HepG2 (cell line): ENCODE results near the gene CD248. TPM values are rescaled to one million over a fixed set of nuclear protein-coding genes. Genes with fewer than 3 reads are reported as not detected.

Experiments
- ATAC-seq: fragments of 200-7000 bp; cut with Tn5 transposase; 3 replicates; pipeline ENCODE4 v1.9.1; 2020; ENCODE audit warnings: mild to moderate bottlenecking, moderate library complexity
- BruUV-seq: library from RNA; stranded (reverse); fragments of 400-500 nt; replicated peaks from 2 replicates; lab custom pipeline; 2021; lab: Mats Ljungman, UMichigan
- CTCF ChIA-PET: fragments of 300-600 bp; formaldehyde crosslinking; extraction: SDS; loops from one replicate; lab custom pipeline; 2021; ENCODE audit warnings: low total read pairs, inconsistent platforms, low intra/inter-chr PET ratio; lab: Yijun Ruan, JAX
- POLR2A ChIA-PET: fragments of 350-600 bp; sonication (Branson Sonifier 250); formaldehyde crosslinking; loops from one replicate; lab custom pipeline; 2020; ENCODE audit warnings: antibody characterized with exemption, inconsistent platforms; lab: Yijun Ruan, JAX
- DNase-seq: peaks from one replicate; pipeline ENCODE4 v3.0.0-alpha.2; 2015; ENCODE audit warnings: low spot score
- FAIRE-seq: peaks from 3 replicates; lab custom pipeline; 2011; peaks lifted over from hg19 to GRCh38; lab: Jason Lieb, UNC
- H2AFZ ChIP-seq: one replicate; pipeline ENCODE4 v1.6.1; 2011; ENCODE audit warnings: low read length, inconsistent platforms
- H3K27ac ChIP-seq: fragments of 300-600 bp; 3 replicates; pipeline ENCODE4 v1.8.0; 2011; ENCODE audit warnings: mixed run types, mild to moderate bottlenecking, mixed read lengths, low read length, inconsistent platforms; ENCODE audit not compliant: insufficient read depth; ENCODE audit errors: extremely low read length
- H3K27me3 ChIP-seq, 2 experiments: fragments of 200-600 bp in 1 of 2; 2 replicates in 1 of 2; 3 replicates in 1 of 2; pipeline versions ENCODE4 v1.6.0 to v1.8.0; 2011; ENCODE audit warnings: low read length in 2 of 2, mild to moderate bottlenecking in 2 of 2, moderate library complexity in 2 of 2, inconsistent platforms in 1 of 2; ENCODE audit not compliant: insufficient read depth in 2 of 2, control insufficient read depth in 1 of 2
- H3K36me3 ChIP-seq, 2 experiments: fragments of 200-600 bp in 1 of 2; replicated peaks in 1 of 2; 2 replicates in 1 of 2; 3 replicates in 1 of 2; pipeline versions ENCODE4 v1.5.1 to v1.8.0; 2011; ENCODE audit warnings: low read length in 2 of 2, inconsistent platforms in 1 of 2; ENCODE audit not compliant: insufficient read depth in 2 of 2, control insufficient read depth in 1 of 2
- H3K4me1 ChIP-seq: 2 replicates; pipeline ENCODE4 v1.5.1; 2012; ENCODE audit warnings: low read length, inconsistent platforms; ENCODE audit not compliant: insufficient read depth
- H3K4me2 ChIP-seq: 2 replicates; pipeline ENCODE4 v1.6.0; 2011; ENCODE audit warnings: low read depth, low read length, inconsistent platforms
- H3K4me3 ChIP-seq, 3 experiments: fragments of 200-600 bp in 1 of 3; sonication (generic), shearing (Covaris generic) in 1 of 3; replicated peaks in 1 of 3; 2 replicates each; pipeline ENCODE4 v1.5.1; 2011 to 2016; ENCODE audit warnings: low read length in 3 of 3, inconsistent platforms in 2 of 3, low read depth in 2 of 3, mild to moderate bottlenecking in 2 of 3, control low read depth in 1 of 3, mixed read lengths in 1 of 3; ENCODE audit not compliant: insufficient read depth in 1 of 3
- H3K79me2 ChIP-seq: one replicate; pipeline ENCODE4 v1.6.1; 2011; ENCODE audit warnings: low read length, inconsistent platforms; ENCODE audit not compliant: insufficient read depth
- H3K9ac ChIP-seq: 2 replicates; pipeline ENCODE4 v1.6.0; 2011; ENCODE audit warnings: mild to moderate bottlenecking, low read depth, low read length, inconsistent platforms; ENCODE audit not compliant: insufficient read depth
- H3K9me3 ChIP-seq: 2 replicates; pipeline ENCODE4 v1.5.1; 2012; ENCODE audit warnings: mild to moderate bottlenecking, low read length
- H4K20me1 ChIP-seq: 2 replicates; pipeline ENCODE4 v1.6.0; 2011; ENCODE audit warnings: inconsistent platforms, mild to moderate bottlenecking, low read length, moderate library complexity; ENCODE audit not compliant: insufficient read depth
- ARID2 ChIP-seq: sonication (generic); formaldehyde crosslinking; IDR thresholded peaks from 2 replicates; pipeline ENCODE4 v1.8.1; 2022; ENCODE audit warnings: mild to moderate bottlenecking, missing genetic modification reagents, borderline replicate concordance
- GLI4 ChIP-seq: sonication (generic); formaldehyde crosslinking; IDR thresholded peaks from 2 replicates; pipeline ENCODE4 v1.5.1; 2020; ENCODE audit warnings: missing genetic modification reagents, mild to moderate bottlenecking, moderate library complexity, borderline replicate concordance
- JARID2 ChIP-seq: sonication (generic); formaldehyde crosslinking; IDR thresholded peaks from 2 replicates; pipeline ENCODE4 v1.8.1; 2023; ENCODE audit warnings: missing genetic modification reagents, inconsistent platforms; ENCODE audit not compliant: insufficient replicate concordance
- JUND ChIP-seq: sonication (generic); formaldehyde crosslinking; IDR thresholded peaks from 2 replicates; pipeline ENCODE4 v1.8.0; 2022; ENCODE audit warnings: mild to moderate bottlenecking, missing genetic modification reagents
- KAT8 ChIP-seq: IDR thresholded peaks from 2 replicates; pipeline ENCODE4 v1.6.1; 2016; ENCODE audit warnings: missing genetic modification reagents, missing compliant biosample characterization
- PITX1 ChIP-seq: sonication (generic); formaldehyde crosslinking; IDR thresholded peaks from 2 replicates; pipeline ENCODE4 v1.5.1; 2020; ENCODE audit warnings: mild to moderate bottlenecking, missing genetic modification reagents
- STAT5B ChIP-seq: sonication (generic); formaldehyde crosslinking; IDR thresholded peaks from 2 replicates; pipeline ENCODE4 v1.4.0; 2020; ENCODE audit warnings: missing genetic modification reagents
- ZFP90 ChIP-seq: sonication (generic); formaldehyde crosslinking; IDR thresholded peaks from 2 replicates; pipeline ENCODE4 v1.8.0; 2022; ENCODE audit warnings: missing genetic modification reagents, mild to moderate bottlenecking, inconsistent platforms, borderline replicate concordance
- ZNF205 ChIP-seq: IDR thresholded peaks from 2 replicates; pipeline ENCODE4 v1.6.1; 2018; ENCODE audit warnings: missing biosample characterization, missing genetic modification reagents
- ZNF367 ChIP-seq: sonication (generic); formaldehyde crosslinking; IDR thresholded peaks from 2 replicates; pipeline ENCODE4 v1.4.0; 2020; ENCODE audit warnings: missing genetic modification reagents, borderline replicate concordance
- WGBS: methylation state at CpG from one replicate; pipeline ENCODE4 v1.1.6; 2017; ENCODE audit warnings: low lambda C conversion rate; 5-methylcytosine and 5-hydroxymethylcytosine counted together
- in situ Hi-C: cut with HindIII; loops from 2 replicates; pipeline ENCODE4 v1.10.0; 2017; ENCODE audit warnings: low pct_unique_long_range_greater_than_20kb; ENCODE audit not compliant: extremely low pct_ligation_motif_present
- intact Hi-C: fragments of 100-400 bp; cut with micrococcal nuclease; formaldehyde crosslinking; loops from one replicate; pipeline ENCODE4 v1.10.0; 2022; ENCODE audit not compliant: unreplicated experiment
- polyA plus RNA-seq, 8 experiments: library from polyadenylated mRNA; depleted of rRNA in 3 of 8; stranded (reverse) in 7 of 8; unstranded in 1 of 8; fragments of >200 nt; fragmentation: Illumina TruSeq in 4 of 8; extraction: Trizol in 4 of 8; gene quantifications; 2 replicates each; pipeline versions ENCODE4 v1.2.1 to v1.2.3, GENCODE V29; 2011 to 2016; ENCODE audit warnings: low read depth in 4 of 8, missing spikeins in 1 of 8, mixed read lengths in 1 of 8; ENCODE audit not compliant: insufficient read depth in 1 of 8
- total RNA-seq, 5 experiments: library from RNA; depleted of rRNA; stranded (reverse); fragments of >200 nt; fragmentation: Illumina TruSeq; extraction: Trizol; gene quantifications; 2 replicates each; pipeline ENCODE4 v1.2.3, GENCODE V29; 2016; ENCODE audit warnings: low read depth in 1 of 5
- TF ChIP-seq, protein P1 (sequence below): sonication (generic); formaldehyde crosslinking; IDR thresholded peaks from 2 replicates; pipeline ENCODE4 v1.9.0; 2022; ENCODE audit warnings: low read depth, missing genetic modification reagents
- TF ChIP-seq, protein P2 (sequence below): sonication (generic); formaldehyde crosslinking; IDR thresholded peaks from 2 replicates; pipeline ENCODE4 v1.5.0; 2020; ENCODE audit warnings: missing genetic modification reagents
- TF ChIP-seq, protein P3 (sequence below): IDR thresholded peaks from 2 replicates; pipeline ENCODE4 v1.6.1; 2016; ENCODE audit warnings: missing genetic modification reagents, missing compliant biosample characterization
- TF ChIP-seq, protein P4 (sequence below): sonication (generic); formaldehyde crosslinking; IDR thresholded peaks from 2 replicates; pipeline ENCODE4 v1.4.0; 2020; ENCODE audit warnings: missing genetic modification reagents, mild to moderate bottlenecking, borderline replicate concordance

Gene CD248
- total and polyA plus RNA-seq, 2 of the 13 experiments (the other 11 are each of a cell fraction or from before 2014, with no cell fraction given), result 0.25 to 0.35 TPM

DNA sequence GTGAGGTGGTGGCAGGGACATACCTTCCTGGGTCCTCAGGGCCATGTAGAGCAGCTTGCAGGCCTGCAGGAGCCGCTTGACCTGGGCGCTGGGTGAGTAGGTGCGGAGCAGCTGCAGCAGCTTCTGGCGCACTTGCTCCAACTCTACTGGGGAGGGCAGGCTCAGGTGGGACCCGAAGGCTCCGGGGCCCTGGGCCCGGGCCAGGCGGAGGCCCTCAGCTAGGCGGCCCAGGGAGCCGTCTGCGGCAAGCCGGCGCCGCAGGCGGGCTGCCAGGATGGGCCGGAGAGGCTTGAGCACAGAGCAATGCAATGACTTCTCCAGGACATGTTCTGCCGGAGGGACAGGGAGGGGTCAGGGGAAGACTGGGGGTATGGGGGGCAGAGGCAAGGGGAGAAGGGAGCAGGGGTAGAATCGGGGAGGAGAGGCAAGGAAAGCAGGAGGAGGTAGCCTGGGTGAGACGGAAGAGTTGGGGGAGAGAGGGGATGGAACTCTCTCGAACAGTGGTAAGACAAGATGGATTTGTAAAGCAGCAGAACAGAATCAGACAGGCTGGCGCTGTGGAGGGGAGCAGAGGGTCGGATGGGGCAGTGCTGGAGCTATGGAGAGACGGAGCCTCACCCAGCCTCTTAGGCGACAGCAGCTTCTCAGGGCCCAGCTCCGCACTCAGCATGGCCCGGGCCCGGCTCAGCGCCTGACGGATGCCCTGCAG is 17.2 kb upstream of the CD248 start:
- no peak for TF ChIP-seq ZNF205 (CRISPR knock-in tag)
- TF ChIP-seq, protein P1, sequence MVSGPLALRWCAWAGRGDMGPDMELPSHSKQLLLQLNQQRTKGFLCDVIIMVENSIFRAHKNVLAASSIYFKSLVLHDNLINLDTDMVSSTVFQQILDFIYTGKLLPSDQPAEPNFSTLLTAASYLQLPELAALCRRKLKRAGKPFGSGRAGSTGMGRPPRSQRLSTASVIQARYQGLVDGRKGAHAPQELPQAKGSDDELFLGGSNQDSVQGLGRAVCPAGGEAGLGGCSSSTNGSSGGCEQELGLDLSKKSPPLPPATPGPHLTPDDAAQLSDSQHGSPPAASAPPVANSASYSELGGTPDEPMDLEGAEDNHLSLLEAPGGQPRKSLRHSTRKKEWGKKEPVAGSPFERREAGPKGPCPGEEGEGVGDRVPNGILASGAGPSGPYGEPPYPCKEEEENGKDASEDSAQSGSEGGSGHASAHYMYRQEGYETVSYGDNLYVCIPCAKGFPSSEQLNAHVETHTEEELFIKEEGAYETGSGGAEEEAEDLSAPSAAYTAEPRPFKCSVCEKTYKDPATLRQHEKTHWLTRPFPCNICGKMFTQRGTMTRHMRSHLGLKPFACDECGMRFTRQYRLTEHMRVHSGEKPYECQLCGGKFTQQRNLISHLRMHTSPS, result no peak
- TF ChIP-seq, protein P2, sequence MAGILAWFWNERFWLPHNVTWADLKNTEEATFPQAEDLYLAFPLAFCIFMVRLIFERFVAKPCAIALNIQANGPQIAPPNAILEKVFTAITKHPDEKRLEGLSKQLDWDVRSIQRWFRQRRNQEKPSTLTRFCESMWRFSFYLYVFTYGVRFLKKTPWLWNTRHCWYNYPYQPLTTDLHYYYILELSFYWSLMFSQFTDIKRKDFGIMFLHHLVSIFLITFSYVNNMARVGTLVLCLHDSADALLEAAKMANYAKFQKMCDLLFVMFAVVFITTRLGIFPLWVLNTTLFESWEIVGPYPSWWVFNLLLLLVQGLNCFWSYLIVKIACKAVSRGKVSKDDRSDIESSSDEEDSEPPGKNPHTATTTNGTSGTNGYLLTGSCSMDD, result no peak
- TF ChIP-seq GLI4, result no peak
- no peak for TF ChIP-seq JUND (CRISPR knock-in tag)
- no peak for TF ChIP-seq STAT5B (CRISPR knock-in tag)
- TF ChIP-seq, protein P3, sequence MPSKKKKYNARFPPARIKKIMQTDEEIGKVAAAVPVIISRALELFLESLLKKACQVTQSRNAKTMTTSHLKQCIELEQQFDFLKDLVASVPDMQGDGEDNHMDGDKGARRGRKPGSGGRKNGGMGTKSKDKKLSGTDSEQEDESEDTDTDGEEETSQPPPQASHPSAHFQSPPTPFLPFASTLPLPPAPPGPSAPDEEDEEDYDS, result no peak
- TF ChIP-seq PITX1 (CRISPR knock-in tag), result no peak
- TF ChIP-seq ARID2 (CRISPR knock-in tag), result no peak
- no peak for TF ChIP-seq ZFP90 (CRISPR knock-in tag)
- TF ChIP-seq KAT8, result no peak
- no peak for TF ChIP-seq JARID2 (CRISPR knock-in tag)
- TF ChIP-seq, protein P4, sequence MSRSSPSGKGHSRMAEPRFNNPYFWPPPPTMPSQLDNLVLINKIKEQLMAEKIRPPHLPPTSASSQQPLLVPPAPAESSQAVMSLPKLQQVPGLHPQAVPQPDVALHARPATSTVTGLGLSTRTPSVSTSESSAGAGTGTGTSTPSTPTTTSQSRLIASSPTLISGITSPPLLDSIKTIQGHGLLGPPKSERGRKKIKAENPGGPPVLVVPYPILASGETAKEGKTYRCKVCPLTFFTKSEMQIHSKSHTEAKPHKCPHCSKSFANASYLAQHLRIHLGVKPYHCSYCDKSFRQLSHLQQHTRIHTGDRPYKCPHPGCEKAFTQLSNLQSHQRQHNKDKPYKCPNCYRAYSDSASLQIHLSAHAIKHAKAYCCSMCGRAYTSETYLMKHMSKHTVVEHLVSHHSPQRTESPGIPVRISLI (CRISPR knock-in tag), result no peak
- no peak for TF ChIP-seq ZNF367
- Histone ChIP-seq H3K9me3 (no peaks in the 10 kb centered on the region), H3K9ac (no peak overlapping the region), H4K20me1 (no peaks in the 10 kb centered on the region), H3K4me3 (no peak overlapping the region), H2AFZ (no peak overlapping the region), H3K4me1 (peaks cover 31% of the 10 kb centered on the region), H3K27me3 (no peaks in the 10 kb centered on the region), H3K79me2 (no peaks in the 10 kb centered on the region), H3K36me3 (peaks cover 2% of the 10 kb centered on the region in 2 experiments; a peak in 2 of 5 replicates), H3K4me2 (no peak overlapping the region), H3K27ac (no peak overlapping the region)
- WGBS, result 93% methylated on average over 25 of the region's 29 CpGs
- in situ Hi-C loops, result no loop called here
- FAIRE-seq, result no peak
- no peak for ATAC-seq
- intact Hi-C loops, result no loop called here
- no peak for DNase-seq
- ChIA-PET CTCF (no interaction called here), POLR2A (interaction anchor here (3.6 kb wide), 1 partner anchor 22 kb away, joined by 59 read pairs; no protein-coding TSS in a partner anchor)
- no TSS peak for BruUV-seq
